Right atrium auricular region (tissue), 2 donors: ENCODE data around the gene STARD8. TPM values are rescaled to one million over a fixed set of nuclear protein-coding genes. Genes with fewer than 3 reads are reported as not detected.
"Not testable (repeated sequence)": the region's sequence is repeated elsewhere in the genome, so short reads cannot be mapped to it uniquely, and the experiment has no call there.

Experiments used
- DNase-seq: peaks from one replicate; pipeline ENCODE4 v3.0.0-alpha.2; 2019; ENCODE audit warnings: low spot score
- H3K27ac ChIP-seq, 2 donors: fragments of 200-600 bp; sonication (generic); 1 replicate in 1 of 2; 2 replicates in 1 of 2; pipeline ENCODE4 v1.5.1; 2016 to 2019
- H3K27me3 ChIP-seq, 2 donors: fragments of 200-600 bp; sonication (generic); one replicate each; pipeline versions ENCODE4 v1.5.1 to v1.6.0; 2017 to 2019
- H3K36me3 ChIP-seq: fragments of 200-600 bp; sonication (generic); one replicate; pipeline ENCODE4 v1.5.1; 2016
- H3K4me1 ChIP-seq, 2 donors: fragments of 200-600 bp; sonication (generic); one replicate each; pipeline versions ENCODE4 v1.5.1 to v1.6.0; 2017 to 2019
- H3K4me3 ChIP-seq, 2 donors: fragments of 200-600 bp; sonication (generic); 1 replicate in 1 of 2; 2 replicates in 1 of 2; pipeline ENCODE4 v1.5.1; 2017 to 2019; ENCODE audit warnings: mild to moderate bottlenecking in 1 of 2, moderate library complexity in 1 of 2
- H3K9me3 ChIP-seq, 2 donors: fragments of 200-600 bp; sonication (generic); one replicate each; pipeline ENCODE4 v1.5.1; 2019
- CTCF ChIP-seq, 2 donors: fragments of 200-600 bp; sonication (generic); IDR thresholded peaks; one replicate each; pipeline ENCODE4 v1.5.1; 2019; ENCODE audit warnings: antibody characterized with exemption in 2 of 2
- total RNA-seq, 2 donors: library from RNA; depleted of rRNA; stranded (reverse); fragments of >200 nt; gene quantifications; one replicate each; pipeline ENCODE4 v1.1.0, GENCODE V29; 2016

The STARD8 gene
- total RNA-seq, result 10 to 100 TPM in 1 of 2 donors, 1 to 10 TPM in 1; 8.3 to 14.6 TPM

- no peak for TF ChIP-seq CTCF (IDR thresholded peaks at IDR 0.05)
- no peak for DNase-seq
- H3K9me3 ChIP-seq, result no peaks in the 10 kb centered on the region
- H3K36me3 ChIP-seq, result no peaks in the 10 kb centered on the region
- H3K27ac ChIP-seq, result no peak within 1 kb of the TSS
- H3K4me1 ChIP-seq, result no peaks in the 10 kb centered on the region
- H3K4me3 ChIP-seq, result peak within 1 kb of the TSS; percentile 26 to 34
- H3K27me3 ChIP-seq, result no peaks in the 10 kb centered on the region
Observed at GRCh38 chrX:68647156-68647957, at the start of gene STARD8. STARD8 (plus strand) TSS chrX:68647666; CDS start chrX:68647883, 217 bp downstream.

- no peaks in the 10 kb centered on the region for H3K36me3 ChIP-seq
Observed at GRCh38 chrX:68598841-68599240, 48.6 kb upstream of the STARD8 start.

GRCh38 chrX:68599256-68600152 is 48.0 kb upstream of the STARD8 start:
- DNase-seq, result no peak
- no peaks in the 10 kb centered on the region for H3K36me3 ChIP-seq
- H3K27me3 ChIP-seq, result no peaks in the 10 kb centered on the region
- no peaks in the 10 kb centered on the region for H3K4me1 ChIP-seq
- H3K4me3 ChIP-seq, result no peak overlapping the region
- H3K27ac ChIP-seq, result no peak overlapping the region
- peaks cover 4 to 51% of the 10 kb centered on the region in 2 donors for H3K9me3 ChIP-seq
- peak; percentile 34 to 70 for TF ChIP-seq CTCF (IDR thresholded peaks at IDR 0.05)

More at GRCh38 chrX:68598841-68599240, 48.6 kb upstream of the STARD8 start:
- Histone ChIP-seq H3K9me3 (peaks cover 4 to 58% of the 10 kb centered on the region in 2 donors), H3K27me3 (no peaks in the 10 kb centered on the region), H3K27ac (no peak overlapping the region), H3K4me3 (no peak overlapping the region), H3K4me1 (no peaks in the 10 kb centered on the region)
- TF ChIP-seq CTCF (IDR thresholded peaks at IDR 0.05), result no peak
- no peak for DNase-seq

- not testable (repeated sequence) for DNase-seq, H3K4me3 ChIP-seq, H3K27ac ChIP-seq, H3K4me1 ChIP-seq, H3K36me3 ChIP-seq, H3K27me3 ChIP-seq
- peaks cover 3 to 33% of the 10 kb centered on the region in 2 donors for H3K9me3 ChIP-seq
Observed at GRCh38 chrX:68604216-68604615, 43.2 kb upstream of the STARD8 start.

- not testable (repeated sequence) for H3K4me1 ChIP-seq, H3K4me3 ChIP-seq, DNase-seq, H3K36me3 ChIP-seq, H3K27ac ChIP-seq, H3K27me3 ChIP-seq, H3K9me3 ChIP-seq
Observed at GRCh38 chrX:68614733-68615132, 32.7 kb upstream of the STARD8 start.

GRCh38 chrX:68627986-68628385 is 19.5 kb upstream of the STARD8 start:
- no peak for TF ChIP-seq CTCF (IDR thresholded peaks at IDR 0.05)
- Histone ChIP-seq H3K27ac (no peak overlapping the region), H3K9me3 (no peaks in the 10 kb centered on the region), H3K4me3 (no peak overlapping the region), H3K27me3 (no peaks in the 10 kb centered on the region), H3K4me1 (no peaks in the 10 kb centered on the region), H3K36me3 (no peaks in the 10 kb centered on the region)
- DNase-seq, result no peak

GRCh38 chrX:68629936-68630335 is 17.5 kb upstream of the STARD8 start:
- H3K4me3 ChIP-seq, H3K4me1 ChIP-seq, H3K27me3 ChIP-seq, DNase-seq, H3K9me3 ChIP-seq, H3K27ac ChIP-seq, H3K36me3 ChIP-seq: not testable (repeated sequence)
